Measurements from ENCODE around the gene SLC4A5.

- TF ChIP-seq POLR2A (IDR thresholded peaks at IDR 0.05) (no peak), CTCF (IDR thresholded peaks at IDR 0.05) (no peak)
These were observed 16.0 kb downstream of the SLC4A5 start for GRCh38 chr2:74327199-74327598.
